HT1080 (cell line): Measurements from ENCODE around the gene GRIN2A. TPM values are rescaled to one million over a fixed set of nuclear protein-coding genes. Genes with fewer than 3 reads are reported as not detected.
"Not testable (repeated sequence)": the region's sequence is repeated elsewhere in the genome, so short reads cannot be mapped to it uniquely, and the experiment has no call there.

ENCODE experiments used
- DNase-seq: peaks from one replicate; pipeline ENCODE4 v3.0.0-alpha.2; 2015; ENCODE audit warnings: low read depth
- total RNA-seq: library from RNA; depleted of rRNA; stranded (reverse); fragments of >200 nt; shearing (Covaris generic); gene quantifications from 2 replicates; pipeline ENCODE4 v1.2.3, GENCODE V29; 2014

The GRIN2A gene
- total RNA-seq, 1 experiment from 2014 or later: not detected

DNA sequence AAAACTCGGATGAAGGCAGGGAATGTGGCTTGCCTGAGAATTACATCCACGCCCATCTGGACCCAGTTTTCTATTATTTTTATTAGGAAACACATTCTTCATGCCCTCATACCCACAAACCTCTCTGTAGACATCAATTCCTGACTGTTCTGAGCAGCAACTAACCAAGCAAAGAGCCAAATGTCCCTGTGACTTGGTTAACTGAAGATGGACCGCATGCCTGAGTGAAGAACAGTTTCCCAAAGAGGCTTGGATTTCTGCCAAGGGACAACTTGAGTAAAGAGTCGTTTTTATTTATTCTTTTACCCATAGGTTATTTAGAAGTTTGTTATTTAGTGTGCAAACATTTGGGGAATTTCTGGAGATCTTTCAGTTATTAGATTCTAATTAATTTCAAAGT lies 259.8 kb downstream of the GRIN2A start:
- no peak for DNase-seq

DNA sequence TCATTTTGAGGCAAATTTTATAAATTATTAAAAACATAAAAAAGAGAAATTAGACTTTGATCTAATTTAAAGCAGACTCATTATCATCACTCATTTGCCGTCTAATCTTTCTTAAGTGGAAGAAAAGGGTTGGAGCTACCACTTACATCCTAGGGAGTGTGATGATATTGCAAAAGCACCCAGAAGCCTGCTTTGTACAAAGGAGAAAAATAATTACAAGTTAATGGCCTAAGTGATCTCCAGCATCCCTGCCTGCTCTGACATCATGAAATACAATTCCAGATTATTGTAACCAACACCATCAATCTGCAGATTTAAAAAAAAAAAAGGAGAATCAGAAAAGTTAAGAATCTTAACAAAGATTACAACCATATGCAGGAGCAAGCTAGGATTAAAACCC lies 260.2 kb downstream of the GRIN2A start:
- no peak for DNase-seq

DNA sequence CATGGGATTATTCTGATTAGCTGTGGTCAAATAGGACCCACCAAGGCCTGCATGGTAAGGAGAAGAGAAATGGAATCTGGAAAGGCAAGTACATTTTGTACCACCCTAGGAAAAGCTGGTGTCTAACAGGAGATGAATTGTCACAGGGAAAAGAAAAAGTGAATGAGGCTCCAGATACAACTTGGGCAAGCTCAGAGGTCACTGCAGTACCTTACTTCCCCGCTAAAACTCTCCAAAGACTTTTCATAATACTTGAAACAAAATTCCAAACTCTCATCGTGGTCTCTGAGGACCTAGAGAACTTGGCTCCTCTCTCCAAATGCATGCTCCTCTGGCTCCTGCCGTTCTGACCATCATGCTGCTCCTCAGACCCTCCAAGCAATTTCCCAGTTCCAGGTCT lies 262.8 kb downstream of the GRIN2A start:
- no peak for DNase-seq

DNA sequence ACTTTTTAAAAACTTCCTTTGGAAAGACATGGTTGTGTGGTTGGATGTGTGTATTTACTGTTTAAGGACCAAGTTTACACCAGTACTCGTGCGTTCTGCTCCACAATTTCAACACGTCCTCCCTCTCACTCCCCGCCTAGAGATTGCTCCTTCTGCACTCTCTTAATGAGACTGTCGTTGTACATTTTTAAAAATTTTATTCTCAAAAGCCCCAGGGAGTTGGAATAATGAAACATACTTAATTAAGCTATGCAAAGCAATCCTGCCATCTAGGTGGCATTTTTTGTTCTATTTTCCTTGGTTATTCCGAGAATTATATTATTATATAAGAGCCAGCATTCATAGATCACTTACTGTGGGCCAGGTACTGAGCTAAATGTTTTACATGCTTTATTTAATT lies 264.5 kb downstream of the GRIN2A start:
- no peak for DNase-seq

DNA sequence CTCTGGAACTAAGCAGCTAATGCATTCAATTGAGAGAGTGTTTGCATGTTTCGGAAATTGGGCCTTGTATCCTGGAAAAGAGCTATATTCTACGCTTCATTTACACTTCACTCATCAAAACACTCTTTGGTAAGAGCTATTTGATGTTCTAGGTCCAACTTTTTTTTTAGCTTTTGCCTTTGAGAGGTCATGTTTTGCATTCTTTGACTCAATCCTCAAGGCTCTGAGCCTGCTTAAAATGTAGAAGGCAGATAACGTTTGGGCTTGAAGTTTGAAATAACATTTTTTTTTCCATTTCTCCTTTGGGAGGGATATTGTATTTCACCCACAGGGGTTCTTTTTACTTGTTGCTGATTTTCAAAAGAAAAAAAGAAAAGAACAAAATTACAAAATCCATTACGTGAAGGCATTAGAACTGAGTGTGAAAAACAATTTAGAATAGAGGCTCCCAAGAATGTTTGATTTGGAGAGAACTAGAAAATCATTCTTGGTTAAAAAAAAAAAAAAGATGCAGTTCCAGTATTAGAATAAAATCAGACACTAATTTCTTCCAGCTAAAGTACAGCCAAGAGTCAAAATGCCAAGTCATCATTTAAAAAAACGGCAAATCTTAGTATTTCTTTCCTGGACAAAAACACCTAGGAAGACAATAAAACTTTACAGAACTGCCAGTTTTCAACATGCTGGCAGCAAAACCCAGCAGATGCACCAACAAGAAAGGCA lies 268.5 kb downstream of the GRIN2A start:
- no peak for DNase-seq

DNA sequence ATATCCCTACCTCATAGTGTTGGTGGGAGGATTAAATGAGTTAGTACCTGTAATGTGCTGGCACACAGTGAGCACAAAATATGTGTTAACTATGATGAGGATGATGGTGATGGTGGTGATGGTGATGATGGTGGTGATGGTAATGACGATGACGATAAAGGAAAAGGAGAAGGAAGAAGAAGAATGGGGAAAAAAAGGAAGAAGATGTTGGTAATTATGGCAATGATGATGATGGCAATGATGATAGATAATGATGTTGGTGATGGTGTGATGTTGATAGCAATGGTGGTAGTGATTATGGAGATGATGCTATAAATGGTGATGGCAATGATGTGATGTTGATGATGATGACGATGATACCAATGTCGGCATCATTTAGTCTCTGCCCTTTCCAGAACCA lies 270.2 kb downstream of the GRIN2A start:
- DNase-seq: no peak

DNA sequence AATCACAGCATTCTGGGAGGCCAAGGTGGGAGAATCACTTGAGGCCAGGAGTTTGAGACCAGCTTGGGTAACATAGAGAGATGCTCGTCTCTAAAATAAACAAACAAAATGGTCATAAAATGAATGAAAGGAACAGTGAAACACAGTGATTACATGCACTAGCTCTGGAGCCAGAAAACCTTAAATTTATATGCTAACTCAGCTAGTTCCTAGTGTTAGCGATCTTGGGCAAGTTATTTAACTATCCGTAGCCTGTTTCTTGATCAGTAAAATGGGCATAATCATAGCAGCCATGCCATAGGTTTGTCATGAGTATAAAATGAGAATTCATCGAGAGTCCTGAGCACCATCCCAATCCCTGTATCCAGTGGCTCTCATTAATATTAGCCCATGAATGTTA lies 271.0 kb downstream of the GRIN2A start:
- DNase-seq: no peak

DNA sequence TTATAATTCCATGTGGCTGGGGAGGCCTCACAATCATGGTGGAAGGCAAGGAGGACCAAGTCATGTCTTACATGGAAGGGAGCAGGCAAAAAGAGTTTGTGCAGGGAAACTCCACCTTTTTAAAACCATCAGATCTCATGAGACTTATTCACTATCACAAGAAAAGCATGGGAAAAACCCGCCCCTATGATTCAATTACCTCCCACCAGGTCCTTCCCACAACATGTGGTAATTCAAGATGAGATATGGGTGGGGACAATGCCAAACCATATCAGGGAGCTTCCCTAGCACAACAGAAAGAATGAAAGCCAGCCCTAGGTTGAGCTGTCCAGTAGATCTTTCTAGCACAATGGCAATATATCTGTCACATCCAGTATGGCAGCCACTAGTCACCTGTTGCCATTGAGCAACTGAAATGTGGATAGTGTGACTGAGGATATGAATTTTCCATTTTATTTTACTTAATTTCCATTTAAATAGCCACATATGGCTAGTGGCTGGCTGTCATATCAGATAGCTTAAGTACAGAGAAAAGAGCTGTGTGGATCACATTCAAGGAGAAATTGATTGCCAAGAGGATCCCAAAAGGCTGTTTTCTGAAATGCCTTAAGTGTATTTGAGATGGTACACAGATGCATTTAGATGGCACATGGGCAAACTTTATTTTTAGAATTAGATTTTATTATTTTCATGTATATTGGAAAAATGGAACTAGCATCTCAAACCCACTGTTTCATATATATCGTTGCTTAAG lies 273.0 kb downstream of the GRIN2A start:
- no peak for DNase-seq

DNA sequence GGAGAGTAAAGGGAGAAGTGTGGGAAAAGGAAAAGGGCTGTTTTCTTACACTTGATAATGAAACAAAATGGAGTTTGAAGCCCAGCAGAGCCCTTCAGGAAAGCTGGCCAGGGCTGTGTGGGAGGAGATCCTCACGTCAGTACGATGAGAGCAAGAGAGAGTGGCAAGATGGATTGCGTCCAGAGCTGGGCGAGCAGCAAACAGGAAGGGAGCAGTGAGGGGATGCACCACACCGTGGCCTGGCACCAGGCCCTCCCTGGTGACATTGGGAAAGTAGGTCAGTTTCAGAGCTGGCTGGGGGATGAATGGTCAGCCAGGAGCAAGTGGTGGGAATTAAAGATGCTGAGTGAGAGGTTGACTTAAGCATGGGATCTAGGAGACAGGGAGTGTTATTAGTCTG lies 273.6 kb downstream of the GRIN2A start:
- DNase-seq: no peak

DNA sequence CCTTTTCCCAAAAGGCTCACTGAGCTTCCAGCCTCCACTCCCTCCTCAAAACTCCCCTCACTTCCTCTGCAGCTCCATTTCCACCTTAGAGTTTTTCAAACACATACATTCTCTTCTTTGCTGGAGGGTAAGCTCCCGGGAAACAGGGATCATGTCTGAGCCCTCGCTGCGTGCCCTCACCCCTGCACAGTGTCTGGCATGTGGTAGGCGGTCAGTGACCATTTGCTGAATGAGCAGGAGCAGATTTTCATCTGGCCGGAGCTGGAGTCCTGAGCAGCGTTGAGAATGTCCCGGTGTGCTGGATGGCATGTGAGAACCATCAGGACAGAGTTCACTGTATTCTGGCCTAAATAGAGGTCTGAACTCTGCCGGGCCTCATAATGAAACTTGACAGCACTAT lies 274.5 kb downstream of the GRIN2A start:
- DNase-seq: no peak

DNA sequence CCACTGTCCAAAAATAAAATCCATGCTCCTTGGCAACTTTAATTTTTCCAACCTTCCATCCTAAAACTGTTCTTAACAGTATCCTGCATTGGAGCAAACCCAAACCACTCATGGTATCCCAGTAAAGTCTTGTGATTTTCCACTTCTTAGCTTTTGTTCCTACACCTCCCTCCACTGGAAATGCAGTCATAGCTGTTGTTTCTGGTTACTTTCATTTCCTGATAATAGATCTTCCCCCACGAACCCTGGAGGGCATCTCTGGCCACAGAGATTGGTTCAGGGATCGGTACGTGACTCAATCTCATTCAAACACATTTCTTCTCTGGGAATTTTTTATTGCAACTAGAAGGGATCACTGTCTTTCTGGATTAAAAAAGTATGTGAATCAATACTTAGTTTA lies 276.0 kb downstream of the GRIN2A start:
- no peak for DNase-seq

DNA sequence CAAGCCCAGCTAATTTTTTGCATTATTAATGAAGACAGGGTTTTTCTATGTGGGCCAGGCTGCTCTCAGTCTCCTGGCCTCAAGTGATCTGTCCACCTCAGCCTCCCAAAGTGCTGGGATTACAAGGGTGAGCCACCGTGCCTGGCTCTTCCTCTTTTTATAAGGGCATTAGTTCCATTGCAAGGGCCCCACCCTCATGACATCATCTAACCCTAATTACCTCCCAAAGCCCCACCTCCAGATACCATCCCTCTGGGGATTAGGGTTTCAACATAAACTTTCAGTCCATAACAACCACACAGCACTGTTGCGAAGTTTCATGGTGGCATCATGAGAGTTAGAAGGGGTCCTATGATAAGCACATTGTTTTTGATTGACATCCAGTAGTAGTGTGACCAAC lies 277.7 kb downstream of the GRIN2A start:
- no peak for DNase-seq

DNA sequence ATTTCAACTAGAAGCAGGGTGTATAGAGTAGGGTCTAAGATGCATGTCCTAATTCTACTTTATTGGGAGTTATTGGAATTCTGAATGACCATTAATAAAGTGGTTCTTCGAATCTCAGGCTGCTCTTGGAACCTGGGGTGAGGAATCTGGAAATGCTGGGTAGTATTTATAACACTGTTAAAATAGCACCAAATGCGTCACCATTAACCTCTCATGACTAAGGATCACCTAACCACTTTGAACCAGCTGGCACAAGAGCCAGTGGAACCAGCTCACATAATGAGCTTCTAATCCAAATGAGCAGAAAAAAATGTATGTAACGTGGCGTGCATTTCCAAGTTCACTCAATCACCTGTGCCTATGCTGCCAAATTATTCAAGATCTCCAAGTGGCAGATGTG lies 281.7 kb downstream of the GRIN2A start:
- DNase-seq: no peak

DNA sequence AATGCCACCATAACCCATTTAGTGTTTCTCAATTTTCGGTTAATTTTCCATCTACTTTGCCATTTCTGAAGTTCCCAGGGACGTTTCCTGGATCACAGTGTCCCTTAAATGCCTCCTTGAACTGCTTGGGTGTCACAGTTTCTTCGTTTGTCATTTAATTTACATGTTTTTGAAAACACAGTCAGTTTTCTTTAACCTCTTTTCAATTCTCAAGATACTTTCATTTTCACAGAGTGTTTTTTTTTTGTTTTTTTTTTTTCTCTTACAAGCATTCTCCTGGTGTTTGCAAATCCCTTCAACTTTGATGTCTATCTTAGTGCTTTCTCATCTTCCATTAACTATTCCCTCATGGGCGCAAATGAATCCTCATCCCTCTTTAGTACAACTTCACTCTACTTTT lies 283.7 kb downstream of the GRIN2A start:
- no peak for DNase-seq

DNA sequence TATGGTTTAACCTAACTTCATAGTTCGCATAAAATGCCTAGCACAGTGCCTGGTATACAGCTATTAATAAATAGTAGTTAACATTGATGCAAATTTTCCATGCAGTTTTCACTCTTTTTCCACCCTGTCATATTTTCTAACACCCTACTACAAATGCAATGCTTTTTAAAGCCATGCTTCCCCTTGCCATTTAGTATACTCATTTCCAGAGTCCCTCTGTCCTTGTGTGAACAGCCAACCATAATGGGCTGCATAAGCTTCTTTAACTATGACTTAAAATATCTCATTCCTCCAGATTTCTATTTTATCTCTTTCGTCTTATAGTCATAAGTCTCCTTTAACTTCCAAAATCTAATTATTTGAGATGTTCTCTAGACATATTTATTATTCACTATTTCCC lies 284.1 kb downstream of the GRIN2A start:
- DNase-seq: no peak

DNA sequence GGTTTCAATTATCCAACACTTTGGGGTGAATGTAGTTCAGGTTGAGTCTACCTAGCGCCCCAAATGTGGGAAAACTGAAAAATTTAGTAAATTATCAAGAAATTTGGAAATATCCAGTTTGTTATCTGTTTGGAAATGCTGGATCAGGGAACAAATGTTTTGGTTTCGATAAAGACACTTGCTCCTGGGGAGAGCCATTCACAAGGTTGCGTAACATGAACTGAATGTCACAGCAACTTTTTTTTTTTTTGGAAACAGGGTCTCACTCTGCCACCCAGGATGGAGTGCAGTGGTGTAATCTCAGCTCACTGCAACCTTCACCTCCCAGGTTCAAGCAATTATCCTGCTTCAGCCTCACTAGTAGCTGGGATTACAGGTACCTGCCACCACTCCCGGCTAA lies 286.4 kb downstream of the GRIN2A start:
- no peak for DNase-seq

DNA sequence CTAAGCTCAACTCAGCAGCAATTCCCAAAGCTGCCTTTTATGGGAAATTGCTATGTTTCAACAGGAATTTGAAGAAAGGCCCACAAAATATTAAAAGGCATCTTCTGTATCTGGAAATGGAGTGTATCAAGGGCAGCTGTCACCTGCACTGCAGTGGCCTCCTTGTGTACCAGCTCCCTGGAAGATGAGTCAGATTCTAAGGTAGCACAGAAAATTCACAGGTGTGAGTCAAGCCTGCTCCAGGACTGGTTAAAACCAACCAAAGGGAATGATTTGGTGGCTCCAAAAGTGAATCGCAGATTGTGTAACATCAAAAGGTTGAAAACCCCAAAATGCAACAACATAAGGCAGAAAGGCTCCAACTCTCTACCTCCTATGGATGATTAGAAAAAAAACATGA lies 296.4 kb downstream of the GRIN2A start:
- DNase-seq: no peak

DNA sequence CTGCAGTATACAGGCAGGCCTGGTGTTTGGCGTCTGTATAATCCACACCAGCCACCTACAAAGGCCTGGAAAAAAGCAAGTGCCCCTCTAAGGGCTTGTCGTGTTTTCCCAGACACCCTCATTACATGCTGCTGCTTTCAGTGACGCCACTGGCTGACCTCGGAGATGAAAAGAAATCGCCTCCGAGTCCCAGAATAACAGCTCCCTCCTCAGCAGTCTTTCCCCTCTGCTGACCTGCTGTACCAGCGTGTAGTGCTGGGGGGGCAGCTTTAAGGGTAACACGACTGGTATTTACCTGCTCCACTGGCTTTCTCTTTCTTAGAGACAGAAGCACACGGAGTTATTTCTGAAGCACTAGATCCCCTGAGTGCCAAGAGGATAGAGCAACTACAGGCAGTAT lies 296.8 kb downstream of the GRIN2A start:
- no peak for DNase-seq

DNA sequence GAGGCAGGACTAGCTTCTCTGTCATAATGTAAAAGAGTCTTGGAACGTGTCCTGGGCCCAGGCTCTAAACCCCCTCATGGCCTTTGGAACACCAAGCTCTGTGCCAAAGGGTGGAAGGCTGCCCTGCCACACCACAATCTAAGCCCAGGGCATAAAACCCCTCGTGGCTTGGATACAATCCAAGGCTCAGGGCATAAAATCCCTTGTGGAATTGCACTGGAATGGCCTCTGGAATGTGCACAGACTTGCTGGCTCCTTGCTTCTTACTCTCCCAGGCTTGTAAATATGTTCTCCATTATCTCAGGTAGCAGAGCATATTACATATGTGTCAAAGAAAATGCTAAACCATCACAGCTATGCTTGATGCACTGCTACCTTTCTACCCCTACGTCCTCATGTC lies 306.2 kb downstream of the GRIN2A start:
- DNase-seq: not testable (repeated sequence)

DNA sequence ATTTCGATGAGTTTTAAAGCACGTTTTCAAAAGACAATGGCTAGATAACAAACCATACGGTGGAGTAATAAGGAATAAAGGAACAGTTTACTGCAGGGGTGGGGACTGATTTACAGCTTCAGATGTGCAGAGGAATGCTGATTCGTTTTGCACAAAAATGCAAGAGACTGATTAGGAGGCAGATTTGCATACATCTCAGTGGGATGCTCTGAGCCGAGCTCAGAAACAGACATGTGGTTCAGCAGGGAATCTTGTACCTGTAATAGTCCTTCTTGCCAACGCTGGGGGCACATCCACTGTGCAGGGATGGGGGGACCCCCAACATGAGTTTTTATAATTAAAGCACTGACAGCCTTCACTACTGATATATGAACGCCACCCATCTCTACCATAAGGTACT lies 308.0 kb downstream of the GRIN2A start:
- DNase-seq: no peak

DNA sequence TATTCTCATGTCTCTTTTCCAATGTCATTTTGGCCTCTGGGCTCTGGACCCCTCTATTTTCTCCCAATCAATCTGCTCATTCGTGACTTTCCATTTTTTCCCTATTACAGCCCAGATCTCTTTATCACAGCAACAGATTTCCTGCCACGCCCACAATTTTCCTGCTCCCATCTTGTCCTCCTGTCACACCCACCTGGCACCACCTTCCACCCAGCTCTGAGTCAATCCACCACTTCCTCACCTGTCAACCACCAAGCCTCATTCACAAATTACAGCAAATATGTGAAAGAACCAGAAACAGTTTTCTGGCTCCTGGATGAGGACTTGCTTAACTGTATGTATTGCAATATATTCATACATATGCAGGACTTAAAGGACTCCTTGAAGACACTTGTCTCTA lies 311.3 kb downstream of the GRIN2A start:
- no peak for DNase-seq

DNA sequence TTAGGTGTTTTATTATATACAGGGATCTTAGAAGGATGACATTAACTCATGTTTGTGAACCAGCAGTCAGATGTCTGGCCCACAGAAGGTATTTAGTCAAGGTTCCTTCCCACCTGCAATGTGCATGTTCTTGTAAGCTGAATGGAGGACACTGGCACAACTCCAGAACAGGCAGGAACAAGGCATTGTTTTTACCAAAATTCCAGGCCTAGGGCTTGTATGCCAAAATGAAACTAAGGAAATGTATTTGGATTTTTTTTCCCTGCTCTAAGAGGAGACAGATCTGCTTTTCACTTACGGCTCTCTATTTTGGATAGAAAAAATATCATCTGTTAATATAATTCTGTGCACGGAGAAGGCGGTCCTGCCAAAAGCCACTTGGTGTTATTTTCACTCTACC lies 312.5 kb downstream of the GRIN2A start:
- no peak for DNase-seq

DNA sequence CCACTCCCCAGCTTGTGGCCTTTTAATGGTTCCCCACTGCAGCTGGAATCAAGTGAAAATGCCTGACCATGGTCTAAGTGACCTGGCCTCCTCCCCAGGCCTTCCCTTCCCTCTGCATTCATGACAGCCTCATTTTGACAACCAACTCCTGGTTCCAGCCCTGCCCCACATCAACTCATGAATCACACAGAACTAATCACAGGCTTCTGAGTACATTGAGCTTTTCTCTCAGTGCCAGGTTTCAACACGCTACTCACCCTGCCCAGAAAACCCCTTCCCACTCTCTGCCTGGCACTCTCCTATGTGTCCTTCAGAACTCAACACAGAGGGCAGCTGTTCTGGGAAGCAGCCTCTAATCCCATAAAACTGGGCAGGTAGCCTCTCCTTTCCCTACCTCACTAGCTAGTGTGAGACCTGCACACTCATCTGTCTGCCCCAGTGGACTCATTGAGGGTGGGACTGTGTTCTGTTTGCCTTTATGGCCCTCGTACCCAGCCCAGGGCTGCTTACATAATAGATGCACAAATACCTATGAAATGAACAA lies 313.6 kb downstream of the GRIN2A start:
- DNase-seq: no peak
